Measurements from ENCODE around the gene PAM16.

Gene PAM16

DNA sequence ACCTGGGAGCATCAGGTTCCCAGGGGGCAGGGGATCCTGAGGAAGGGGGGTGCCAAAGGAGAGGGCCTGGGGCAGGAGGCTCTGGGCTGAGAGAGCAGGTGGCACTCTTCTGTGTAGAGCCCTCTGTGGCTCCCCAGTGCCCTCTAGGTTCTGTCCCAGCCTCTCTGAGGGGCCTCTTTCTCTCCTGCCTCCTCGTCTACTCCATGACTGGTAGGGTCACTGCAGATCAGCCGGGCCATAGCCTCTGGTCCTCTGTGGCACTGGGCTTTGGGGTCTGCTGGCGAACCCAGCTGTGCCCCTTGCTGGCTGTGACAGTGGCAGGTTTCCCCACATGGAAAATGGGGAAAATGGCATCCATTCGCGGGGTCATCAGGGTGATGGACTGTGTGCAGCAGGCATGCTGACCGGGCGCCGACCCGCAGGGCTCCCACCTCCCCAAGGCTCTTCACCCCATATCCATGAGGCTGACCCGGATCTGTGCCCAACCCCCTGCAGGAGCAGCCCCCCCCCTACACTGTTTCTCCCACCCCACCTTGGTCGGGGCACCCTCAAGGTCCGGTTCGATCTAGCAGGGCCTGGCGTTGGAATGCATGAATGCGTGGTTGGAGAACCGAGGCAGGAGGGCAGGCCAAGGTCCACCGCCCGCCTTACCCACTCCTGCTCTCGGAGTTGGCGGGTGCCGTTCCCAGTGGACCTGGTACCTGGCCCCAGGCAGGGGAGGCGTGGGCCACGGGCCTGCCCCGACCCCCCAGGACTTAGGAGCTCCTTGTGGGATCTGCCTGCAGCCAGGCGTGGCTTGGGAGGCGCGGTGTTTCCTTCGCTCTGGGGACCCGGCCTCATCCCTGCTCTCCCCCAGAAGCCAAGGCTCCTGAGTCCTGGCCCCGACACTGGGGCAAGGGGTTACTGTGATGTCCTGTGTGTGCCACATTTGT, 28.7 kb downstream of the PAM16 start:
- no peak overlapping the region for H3K4me3 ChIP-seq (ENCODE audit: low read depth, low read length)
- H3K27ac ChIP-seq (ENCODE audit: low read depth, low read length) = no peak overlapping the region
- H3K9me3 ChIP-seq (ENCODE audit: control insufficient read depth, insufficient read depth, low read length) = no peaks in the 10 kb centered on the region
- H3K4me1 ChIP-seq (ENCODE audit: control insufficient read depth, insufficient read depth, low read length) = peaks cover 33% of the 10 kb centered on the region
- no peaks in the 10 kb centered on the region for H3K27me3 ChIP-seq (ENCODE audit: control insufficient read depth, insufficient read depth, low read length)
- H3K36me3 ChIP-seq (ENCODE audit: control insufficient read depth, insufficient read depth, low read length) = no peaks in the 10 kb centered on the region
- H3K9ac ChIP-seq (ENCODE audit: low read depth, low read length) = no peak overlapping the region

DNA sequence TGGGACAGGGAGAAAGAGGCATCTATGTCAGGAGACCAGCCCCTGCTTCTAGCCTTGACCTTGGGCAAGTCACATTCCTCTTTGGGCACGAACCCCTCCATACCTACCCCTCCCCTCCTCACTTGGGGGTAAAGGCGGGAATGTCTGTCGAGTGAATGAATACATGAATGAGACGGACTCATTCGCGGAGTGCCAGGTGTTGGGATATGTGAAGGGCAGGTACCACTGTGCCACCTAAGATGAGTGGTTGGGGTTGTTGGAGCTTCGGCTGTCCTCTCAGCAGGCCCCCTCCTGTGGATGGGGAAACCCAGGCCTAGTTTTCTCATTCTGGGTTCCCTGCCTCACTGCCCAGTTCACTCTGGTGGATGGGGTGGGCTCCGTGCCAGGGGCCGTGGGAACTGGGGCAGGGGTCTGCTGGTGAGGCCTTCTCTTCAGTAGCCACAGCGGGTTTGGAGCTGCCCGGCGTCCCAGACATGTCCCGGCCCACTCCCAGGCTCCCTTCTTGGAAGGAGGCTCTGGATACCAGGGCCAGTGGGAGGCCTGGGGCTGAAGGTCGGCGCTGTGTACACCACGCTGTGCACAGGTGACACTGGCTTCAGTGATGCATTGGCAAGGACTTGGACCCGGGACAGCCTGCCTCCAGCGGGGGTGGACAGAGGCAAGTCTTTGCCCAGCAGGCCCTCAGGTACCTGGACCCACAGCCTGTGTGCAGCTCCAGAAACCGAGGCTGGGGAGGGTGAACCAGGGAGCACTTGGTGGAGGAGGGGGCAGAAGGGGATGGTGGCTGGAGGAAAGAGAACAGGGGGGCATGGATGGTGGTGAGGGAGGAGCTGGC, 29.6 kb downstream of the PAM16 start:
- Histone ChIP-seq H3K36me3 (ENCODE audit: control insufficient read depth, insufficient read depth, low read length) (no peaks in the 10 kb centered on the region), H3K9me3 (ENCODE audit: control insufficient read depth, insufficient read depth, low read length) (no peaks in the 10 kb centered on the region), H3K27ac (ENCODE audit: low read depth, low read length) (no peak overlapping the region), H3K9ac (ENCODE audit: low read depth, low read length) (no peak overlapping the region), H3K27me3 (ENCODE audit: control insufficient read depth, insufficient read depth, low read length) (no peaks in the 10 kb centered on the region), H3K4me1 (ENCODE audit: control insufficient read depth, insufficient read depth, low read length) (peaks cover 38% of the 10 kb centered on the region), H3K4me3 (ENCODE audit: low read depth, low read length) (no peak overlapping the region)

GRCh38 chr16:4320571-4321137, 30.5 kb downstream of the PAM16 start:
- Histone ChIP-seq H3K27ac (ENCODE audit: low read depth, low read length) (no peak overlapping the region), H3K9me3 (ENCODE audit: control insufficient read depth, insufficient read depth, low read length) (no peaks in the 10 kb centered on the region), H3K36me3 (ENCODE audit: control insufficient read depth, insufficient read depth, low read length) (no peaks in the 10 kb centered on the region), H3K4me3 (ENCODE audit: low read depth, low read length) (no peak overlapping the region), H3K9ac (ENCODE audit: low read depth, low read length) (no peak overlapping the region), H3K4me1 (ENCODE audit: control insufficient read depth, insufficient read depth, low read length) (peaks cover 38% of the 10 kb centered on the region), H3K27me3 (ENCODE audit: control insufficient read depth, insufficient read depth, low read length) (no peaks in the 10 kb centered on the region)

- Histone ChIP-seq H3K4me3 (ENCODE audit: low read depth, low read length) (no peak overlapping the region), H3K27me3 (ENCODE audit: control insufficient read depth, insufficient read depth, low read length) (peaks cover 4% of the 10 kb centered on the region), H3K9me3 (ENCODE audit: control insufficient read depth, insufficient read depth, low read length) (no peaks in the 10 kb centered on the region), H3K27ac (ENCODE audit: low read depth, low read length) (no peak overlapping the region), H3K36me3 (ENCODE audit: control insufficient read depth, insufficient read depth, low read length) (no peaks in the 10 kb centered on the region), H3K4me1 (ENCODE audit: control insufficient read depth, insufficient read depth, low read length) (peaks cover 42% of the 10 kb centered on the region), H3K9ac (ENCODE audit: low read depth, low read length) (no peak overlapping the region)
Observed at GRCh38 chr16:4319454-4320421, 31.4 kb downstream of the PAM16 start.

GRCh38 chr16:4318967-4319366, 32.2 kb downstream of the PAM16 start:
- Histone ChIP-seq H3K36me3 (ENCODE audit: control insufficient read depth, insufficient read depth, low read length) (no peaks in the 10 kb centered on the region), H3K27ac (ENCODE audit: low read depth, low read length) (no peak overlapping the region), H3K9me3 (ENCODE audit: control insufficient read depth, insufficient read depth, low read length) (no peaks in the 10 kb centered on the region), H3K27me3 (ENCODE audit: control insufficient read depth, insufficient read depth, low read length) (peaks cover 12% of the 10 kb centered on the region), H3K4me3 (ENCODE audit: low read depth, low read length) (no peak overlapping the region), H3K4me1 (ENCODE audit: control insufficient read depth, insufficient read depth, low read length) (peaks cover 38% of the 10 kb centered on the region), H3K9ac (ENCODE audit: low read depth, low read length) (no peak overlapping the region)

- no peaks in the 10 kb centered on the region for H3K9me3 ChIP-seq (ENCODE audit: control insufficient read depth, insufficient read depth, low read length)
- peak overlapping the region; percentile 37 for H3K27ac ChIP-seq (ENCODE audit: low read depth, low read length)
- peaks cover 33% of the 10 kb centered on the region for H3K4me1 ChIP-seq (ENCODE audit: control insufficient read depth, insufficient read depth, low read length)
- H3K9ac ChIP-seq (ENCODE audit: low read depth, low read length) = no peak overlapping the region
- H3K4me3 ChIP-seq (ENCODE audit: low read depth, low read length) = no peak overlapping the region
- no peaks in the 10 kb centered on the region for H3K36me3 ChIP-seq (ENCODE audit: control insufficient read depth, insufficient read depth, low read length)
- peaks cover 13% of the 10 kb centered on the region for H3K27me3 ChIP-seq (ENCODE audit: control insufficient read depth, insufficient read depth, low read length)
Observed at GRCh38 chr16:4318451-4318910, 32.6 kb downstream of the PAM16 start.

DNA sequence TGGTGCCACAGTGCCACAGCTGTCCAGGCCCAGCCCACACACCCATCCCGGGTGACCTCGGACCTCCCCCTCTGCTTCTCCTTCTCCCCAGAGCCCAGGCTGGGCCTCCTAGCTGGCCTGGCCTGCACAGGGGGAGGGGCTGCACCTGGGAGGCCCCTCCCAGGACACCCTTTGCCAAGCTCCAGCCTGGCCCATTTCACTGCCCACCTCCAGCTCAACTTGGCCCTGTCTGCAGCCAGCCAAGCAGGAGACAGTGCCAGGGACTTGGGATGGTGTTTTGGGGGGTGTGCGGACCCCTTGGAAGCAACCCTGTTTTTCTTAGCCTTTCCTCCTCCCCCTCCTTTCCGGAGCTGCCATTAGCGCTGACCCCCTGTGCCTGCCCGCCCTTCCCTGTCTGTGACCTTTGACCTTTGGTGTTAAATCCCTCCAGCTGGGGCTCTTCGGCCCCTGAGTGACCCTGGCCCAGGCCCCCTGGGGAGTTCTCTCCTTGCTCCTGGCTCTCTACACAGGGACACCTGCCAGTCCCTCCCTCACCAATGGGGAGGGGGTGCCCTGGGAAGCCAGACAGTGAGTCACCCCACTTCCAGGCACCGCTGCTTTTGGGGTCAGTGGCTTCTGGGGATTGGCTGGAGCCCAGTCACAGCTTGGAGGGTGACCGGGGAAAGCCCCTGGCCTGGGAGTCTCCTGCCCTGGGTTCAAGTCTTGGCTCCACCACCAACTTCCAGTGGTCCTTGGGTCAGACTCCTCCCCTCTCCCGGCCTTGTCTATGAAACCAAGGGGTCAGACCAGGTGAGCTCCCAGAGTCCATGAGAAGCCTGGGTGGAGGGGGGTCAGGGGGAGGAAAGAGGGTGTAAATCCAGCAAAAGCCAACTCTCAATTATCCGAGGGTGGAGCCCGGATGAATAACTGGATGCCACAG, 33.3 kb downstream of the PAM16 start:
- Histone ChIP-seq H3K27ac (ENCODE audit: low read depth, low read length) (peak overlapping the region; percentile 37), H3K27me3 (ENCODE audit: control insufficient read depth, insufficient read depth, low read length) (peaks cover 16% of the 10 kb centered on the region)

GRCh38 chr16:4316864-4317531, 34.1 kb downstream of the PAM16 start:
- no peak overlapping the region for H3K9ac ChIP-seq (ENCODE audit: low read depth, low read length)
- no peak overlapping the region for H3K27ac ChIP-seq (ENCODE audit: low read depth, low read length)

More for the DNA sequence above, 33.3 kb downstream of the PAM16 start:
- H3K4me3 ChIP-seq (ENCODE audit: low read depth, low read length) = no peak overlapping the region
- peaks cover 32% of the 10 kb centered on the region for H3K4me1 ChIP-seq (ENCODE audit: control insufficient read depth, insufficient read depth, low read length)
- no peaks in the 10 kb centered on the region for H3K9me3 ChIP-seq (ENCODE audit: control insufficient read depth, insufficient read depth, low read length)
- no peak overlapping the region for H3K9ac ChIP-seq (ENCODE audit: low read depth, low read length)
- H3K36me3 ChIP-seq (ENCODE audit: control insufficient read depth, insufficient read depth, low read length) = no peaks in the 10 kb centered on the region

DNA sequence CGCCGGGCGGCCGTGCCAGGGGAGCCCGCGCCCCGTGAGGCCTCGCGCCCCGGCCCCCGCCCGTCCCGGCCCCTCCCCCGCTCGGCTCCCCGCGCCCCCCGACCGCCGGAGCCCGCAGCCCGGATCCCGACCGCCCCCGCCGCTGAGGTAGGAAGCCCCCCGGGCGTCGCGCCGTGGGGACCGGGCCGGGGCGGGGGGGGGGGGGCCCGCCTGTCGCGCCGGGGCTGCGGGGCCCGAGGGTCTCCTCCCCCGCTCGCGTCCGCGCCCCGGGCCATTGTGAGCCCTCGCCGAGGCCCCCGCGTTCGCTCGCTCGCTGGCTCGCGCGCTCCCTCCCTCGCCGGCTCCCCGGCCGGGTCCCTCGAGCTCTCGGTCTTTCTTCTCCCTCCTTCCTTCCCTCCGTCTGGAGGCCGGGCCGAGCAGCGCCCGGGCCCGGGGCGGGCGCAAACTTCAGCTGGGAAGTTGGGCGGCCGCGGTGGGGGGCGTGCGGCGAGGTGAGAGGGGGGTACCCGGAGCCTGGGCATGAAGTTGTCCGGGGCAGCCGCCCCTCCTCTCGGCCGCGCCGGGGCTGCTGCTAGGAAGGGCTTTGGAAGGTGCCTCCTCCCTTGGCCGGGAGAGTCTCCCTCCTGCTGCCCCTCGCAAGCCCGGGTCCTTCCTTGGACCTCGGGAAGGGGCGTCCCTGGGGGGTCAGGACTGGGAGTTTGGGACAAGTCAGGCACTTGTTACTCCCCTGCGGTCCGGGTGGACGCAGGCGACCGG, 34.8 kb downstream of the PAM16 start:
- peaks cover 32% of the 10 kb centered on the region for H3K4me1 ChIP-seq (ENCODE audit: control insufficient read depth, insufficient read depth, low read length)
- H3K9ac ChIP-seq (ENCODE audit: low read depth, low read length) = no peak overlapping the region
- no peaks in the 10 kb centered on the region for H3K36me3 ChIP-seq (ENCODE audit: control insufficient read depth, insufficient read depth, low read length)
- no peaks in the 10 kb centered on the region for H3K9me3 ChIP-seq (ENCODE audit: control insufficient read depth, insufficient read depth, low read length)
- peak overlapping the region; percentile 79 for H3K4me3 ChIP-seq (ENCODE audit: low read depth, low read length)
- H3K27ac ChIP-seq (ENCODE audit: low read depth, low read length) = no peak overlapping the region
- peaks cover 16% of the 10 kb centered on the region for H3K27me3 ChIP-seq (ENCODE audit: control insufficient read depth, insufficient read depth, low read length)

More at GRCh38 chr16:4316864-4317531, 34.1 kb downstream of the PAM16 start:
- peaks cover 32% of the 10 kb centered on the region for H3K4me1 ChIP-seq (ENCODE audit: control insufficient read depth, insufficient read depth, low read length)
- H3K4me3 ChIP-seq (ENCODE audit: low read depth, low read length) = peak overlapping the region; percentile 79
- peaks cover 16% of the 10 kb centered on the region for H3K27me3 ChIP-seq (ENCODE audit: control insufficient read depth, insufficient read depth, low read length)
- H3K9me3 ChIP-seq (ENCODE audit: control insufficient read depth, insufficient read depth, low read length) = no peaks in the 10 kb centered on the region
- H3K36me3 ChIP-seq (ENCODE audit: control insufficient read depth, insufficient read depth, low read length) = no peaks in the 10 kb centered on the region
